BE2C (cell line): Measurements from ENCODE around the gene RXRG.
A peak's percentile ranks its signal among the peaks of the same experiment; 100 is the strongest.

Experiments
- DNase-seq: peaks from one replicate; pipeline ENCODE4 v3.0.0-alpha.2; 2020
- H3K27me3 ChIP-seq: fragments of 250-450 bp; sonication (Bioruptor Pico); 2 replicates; pipeline ENCODE4 v1.5.1; 2020; ENCODE audit warnings: mild to moderate bottlenecking
- H3K36me3 ChIP-seq: fragments of 250-450 bp; sonication (Bioruptor Pico); 2 replicates; pipeline ENCODE4 v1.5.1; 2020; ENCODE audit warnings: mild to moderate bottlenecking
- H3K4me1 ChIP-seq: fragments of 250-450 bp; sonication (Bioruptor Pico); 2 replicates; pipeline ENCODE4 v1.5.1; 2020
- H3K4me3 ChIP-seq: 2 replicates; pipeline ENCODE4 v1.5.1; 2011; ENCODE audit warnings: low read depth, low read length
- H3K9me3 ChIP-seq: fragments of 250-450 bp; sonication (Bioruptor Pico); 2 replicates; pipeline ENCODE4 v1.5.1; 2020
- CTCF ChIP-seq: IDR thresholded peaks from 2 replicates; pipeline ENCODE4 v1.5.1; 2012; ENCODE audit warnings: mild to moderate bottlenecking, low read depth, low read length

Gene RXRG

GRCh38 chr1:165392634-165393571, 52.0 kb downstream of the RXRG start:
- peak; percentile 77 for DNase-seq
- H3K9me3 ChIP-seq = no peaks in the 10 kb centered on the region
- H3K27me3 ChIP-seq = peaks cover 3% of the 10 kb centered on the region; the same call in 1 of the 2 replicates
- no peaks in the 10 kb centered on the region for H3K4me1 ChIP-seq
- H3K36me3 ChIP-seq = no peaks in the 10 kb centered on the region
- TF ChIP-seq CTCF = peak; percentile 92
- no peak overlapping the region for H3K4me3 ChIP-seq

GRCh38 chr1:165389609-165390008, 55.3 kb downstream of the RXRG start:
- H3K4me3 ChIP-seq = no peak overlapping the region
- no peaks in the 10 kb centered on the region for H3K36me3 ChIP-seq
- H3K9me3 ChIP-seq = no peaks in the 10 kb centered on the region
- no peaks in the 10 kb centered on the region for H3K4me1 ChIP-seq
- no peak for DNase-seq
- peaks cover 4% of the 10 kb centered on the region; the same call in 1 of the 2 replicates for H3K27me3 ChIP-seq
- TF ChIP-seq CTCF = no peak

- no peaks in the 10 kb centered on the region for H3K9me3 ChIP-seq
- peaks cover 10% of the 10 kb centered on the region; the same call in 1 of the 2 replicates for H3K27me3 ChIP-seq
- no peaks in the 10 kb centered on the region for H3K36me3 ChIP-seq
- no peak for DNase-seq
- H3K4me1 ChIP-seq = no peaks in the 10 kb centered on the region
- no peak overlapping the region for H3K4me3 ChIP-seq
- no peak for TF ChIP-seq CTCF
These were observed 57.0 kb downstream of the RXRG start for GRCh38 chr1:165387961-165388360.

GRCh38 chr1:165387505-165387904, 57.4 kb downstream of the RXRG start:
- no peak for DNase-seq
- TF ChIP-seq CTCF = no peak
- no peaks in the 10 kb centered on the region for H3K4me1 ChIP-seq
- H3K4me3 ChIP-seq = no peak overlapping the region
- H3K9me3 ChIP-seq = no peaks in the 10 kb centered on the region
- no peaks in the 10 kb centered on the region for H3K36me3 ChIP-seq
- peaks cover 10% of the 10 kb centered on the region; the same call in 1 of the 2 replicates for H3K27me3 ChIP-seq

GRCh38 chr1:165383599-165384405, 61.1 kb downstream of the RXRG start:
- Histone ChIP-seq H3K27me3 (peaks cover 16% of the 10 kb centered on the region), H3K4me1 (no peaks in the 10 kb centered on the region), H3K4me3 (no peak overlapping the region), H3K36me3 (no peaks in the 10 kb centered on the region), H3K9me3 (no peaks in the 10 kb centered on the region)
- no peak for TF ChIP-seq CTCF
- DNase-seq = no peak

- no peaks in the 10 kb centered on the region for H3K36me3 ChIP-seq
- TF ChIP-seq CTCF = no peak
- DNase-seq = no peak
- peaks cover 14% of the 10 kb centered on the region for H3K27me3 ChIP-seq
- no peaks in the 10 kb centered on the region for H3K9me3 ChIP-seq
- H3K4me1 ChIP-seq = no peaks in the 10 kb centered on the region
- H3K4me3 ChIP-seq = no peak overlapping the region
These were observed 61.9 kb downstream of the RXRG start for GRCh38 chr1:165383067-165383466.
